Neutrophil (primary cell): ENCODE measurements around the gene MYL4.

Experiments used
- H3K27ac ChIP-seq: fragments of 200-600 bp; sonication (generic); 2 replicates; pipeline ENCODE4 v1.5.1; 2016; ENCODE audit warnings: mild to moderate bottlenecking, moderate library complexity
- H3K27me3 ChIP-seq: fragments of 200-600 bp; sonication (generic); 2 replicates; pipeline ENCODE4 v1.6.0; 2016; ENCODE audit warnings: mild to moderate bottlenecking
- H3K36me3 ChIP-seq: fragments of 200-600 bp; sonication (generic); 2 replicates; pipeline ENCODE4 v1.5.1; 2017
- H3K4me1 ChIP-seq, 2 experiments: fragments of 200-600 bp in 1 of 2; sonication (generic) in 1 of 2; 1 replicate in 1 of 2; 2 replicates in 1 of 2; pipeline versions ENCODE4 v1.5.1 to v1.6.1; 2013 to 2016; ENCODE audit warnings: low read depth in 1 of 2, low read length in 1 of 2, mild to moderate bottlenecking in 1 of 2, moderate library complexity in 1 of 2; ENCODE audit not compliant: control insufficient read depth in 1 of 2, insufficient read depth in 1 of 2
- H3K4me3 ChIP-seq, 2 experiments: fragments of 200-600 bp in 1 of 2; sonication (generic) in 1 of 2; 1 replicate in 1 of 2; 2 replicates in 1 of 2; pipeline ENCODE4 v1.5.1; 2013 to 2016; ENCODE audit warnings: low read depth in 1 of 2, low read length in 1 of 2, mild to moderate bottlenecking in 1 of 2, moderate library complexity in 1 of 2
- H3K9me3 ChIP-seq: fragments of 200-600 bp; sonication (generic); 2 replicates; pipeline ENCODE4 v1.5.1; 2016
- TF ChIP-seq, protein P1 (sequence below): fragments of 200-600 bp; sonication (generic); IDR thresholded peaks from 2 replicates; pipeline ENCODE4 v1.5.1; 2016; ENCODE audit warnings: antibody characterized with exemption

Gene MYL4

DNA sequence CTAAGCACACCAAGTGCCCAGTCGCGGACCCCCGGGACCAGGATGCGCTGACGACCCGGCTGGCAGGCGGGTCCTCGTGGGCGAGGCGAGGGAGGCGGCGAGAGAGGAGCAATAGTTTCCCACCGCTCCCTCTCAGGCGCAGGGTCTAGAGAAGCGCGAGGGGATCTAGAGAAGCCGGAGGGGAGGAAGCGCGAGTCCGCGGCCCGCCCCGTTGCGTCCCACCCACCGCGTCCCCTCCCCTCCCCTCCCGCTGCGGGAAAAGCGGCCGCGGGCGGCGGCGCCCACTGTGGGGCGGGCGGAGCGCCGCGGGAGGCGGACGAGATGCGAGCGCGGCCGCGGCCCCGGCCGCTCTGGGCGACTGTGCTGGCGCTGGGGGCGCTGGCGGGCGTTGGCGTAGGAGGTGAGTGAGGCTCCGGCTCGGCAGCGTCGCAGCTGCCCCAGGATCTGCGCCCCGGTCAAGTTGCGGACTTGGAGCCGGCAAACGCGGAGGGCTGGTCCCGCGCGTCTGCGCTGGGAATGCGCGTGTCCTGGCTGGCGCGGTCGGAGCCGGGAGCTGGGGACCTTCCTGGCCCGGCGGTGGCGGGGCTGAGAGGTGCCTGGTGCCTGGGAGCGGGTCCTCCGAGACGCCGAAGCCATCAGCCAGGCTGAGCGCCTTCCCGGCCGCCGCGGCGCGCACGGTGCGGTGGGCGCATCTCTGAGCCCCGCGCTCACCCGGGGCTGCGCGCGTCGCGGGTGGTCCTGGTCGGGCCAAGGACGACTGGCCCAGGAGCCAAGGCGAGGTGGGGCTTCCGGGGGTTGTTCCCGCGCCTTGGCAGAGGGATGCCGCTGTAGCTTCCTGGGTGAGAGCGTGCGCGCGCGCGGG lies 44.6 kb downstream of the MYL4 start, which contains the start of gene ITGB3:
Gene ITGB3 (plus strand): TSS at position 287 of the 862 bp plus-strand sequence. CDS start 35 bp downstream, at position 322.
- TF ChIP-seq, protein P1, sequence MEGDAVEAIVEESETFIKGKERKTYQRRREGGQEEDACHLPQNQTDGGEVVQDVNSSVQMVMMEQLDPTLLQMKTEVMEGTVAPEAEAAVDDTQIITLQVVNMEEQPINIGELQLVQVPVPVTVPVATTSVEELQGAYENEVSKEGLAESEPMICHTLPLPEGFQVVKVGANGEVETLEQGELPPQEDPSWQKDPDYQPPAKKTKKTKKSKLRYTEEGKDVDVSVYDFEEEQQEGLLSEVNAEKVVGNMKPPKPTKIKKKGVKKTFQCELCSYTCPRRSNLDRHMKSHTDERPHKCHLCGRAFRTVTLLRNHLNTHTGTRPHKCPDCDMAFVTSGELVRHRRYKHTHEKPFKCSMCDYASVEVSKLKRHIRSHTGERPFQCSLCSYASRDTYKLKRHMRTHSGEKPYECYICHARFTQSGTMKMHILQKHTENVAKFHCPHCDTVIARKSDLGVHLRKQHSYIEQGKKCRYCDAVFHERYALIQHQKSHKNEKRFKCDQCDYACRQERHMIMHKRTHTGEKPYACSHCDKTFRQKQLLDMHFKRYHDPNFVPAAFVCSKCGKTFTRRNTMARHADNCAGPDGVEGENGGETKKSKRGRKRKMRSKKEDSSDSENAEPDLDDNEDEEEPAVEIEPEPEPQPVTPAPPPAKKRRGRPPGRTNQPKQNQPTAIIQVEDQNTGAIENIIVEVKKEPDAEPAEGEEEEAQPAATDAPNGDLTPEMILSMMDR = no peak
- Histone ChIP-seq H3K9me3 (no peaks in the 10 kb centered on the region), H3K4me3 (no peak within 1 kb of the TSS), H3K27me3 (peaks cover 91% of the 10 kb centered on the region), H3K36me3 (no peaks in the 10 kb centered on the region), H3K4me1 (peaks cover 0 to 4% of the 10 kb centered on the region in 2 experiments), H3K27ac (no peak within 1 kb of the TSS)

DNA sequence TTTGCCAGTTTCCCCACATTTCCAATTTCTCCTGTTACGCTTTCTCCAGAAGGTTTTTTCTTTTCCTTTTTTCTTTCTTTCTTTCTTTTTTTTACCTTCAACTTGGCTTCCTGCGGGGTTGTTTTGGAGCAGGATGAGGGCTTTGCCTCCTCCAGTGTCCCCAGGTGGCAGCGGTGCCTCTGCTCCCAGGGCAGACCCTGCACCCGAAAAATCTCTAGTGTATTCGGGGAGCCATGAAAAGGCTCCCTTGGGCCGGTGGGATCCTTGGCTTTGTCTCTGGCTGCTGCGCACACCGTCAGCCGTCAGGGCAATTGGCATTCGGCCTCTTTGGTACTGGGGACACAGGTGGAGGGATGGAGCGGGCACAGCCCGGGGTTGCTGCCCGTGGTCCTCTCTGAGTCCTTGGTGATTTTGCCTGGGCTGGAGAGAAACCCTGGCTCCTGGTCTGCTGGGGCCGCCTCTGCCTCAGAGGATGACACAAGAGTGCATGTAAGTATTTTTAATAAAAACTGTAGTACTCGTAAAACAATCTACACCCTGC lies 45.3 kb downstream of the MYL4 start:
- H3K9me3 ChIP-seq = no peaks in the 10 kb centered on the region
- TF ChIP-seq, protein P1 = no peak
- no peaks in the 10 kb centered on the region for H3K36me3 ChIP-seq
- H3K4me1 ChIP-seq = peaks cover 0 to 4% of the 10 kb centered on the region in 2 experiments
- no peak overlapping the region for H3K4me3 ChIP-seq
- no peak overlapping the region for H3K27ac ChIP-seq
- H3K27me3 ChIP-seq = peaks cover 93% of the 10 kb centered on the region

DNA sequence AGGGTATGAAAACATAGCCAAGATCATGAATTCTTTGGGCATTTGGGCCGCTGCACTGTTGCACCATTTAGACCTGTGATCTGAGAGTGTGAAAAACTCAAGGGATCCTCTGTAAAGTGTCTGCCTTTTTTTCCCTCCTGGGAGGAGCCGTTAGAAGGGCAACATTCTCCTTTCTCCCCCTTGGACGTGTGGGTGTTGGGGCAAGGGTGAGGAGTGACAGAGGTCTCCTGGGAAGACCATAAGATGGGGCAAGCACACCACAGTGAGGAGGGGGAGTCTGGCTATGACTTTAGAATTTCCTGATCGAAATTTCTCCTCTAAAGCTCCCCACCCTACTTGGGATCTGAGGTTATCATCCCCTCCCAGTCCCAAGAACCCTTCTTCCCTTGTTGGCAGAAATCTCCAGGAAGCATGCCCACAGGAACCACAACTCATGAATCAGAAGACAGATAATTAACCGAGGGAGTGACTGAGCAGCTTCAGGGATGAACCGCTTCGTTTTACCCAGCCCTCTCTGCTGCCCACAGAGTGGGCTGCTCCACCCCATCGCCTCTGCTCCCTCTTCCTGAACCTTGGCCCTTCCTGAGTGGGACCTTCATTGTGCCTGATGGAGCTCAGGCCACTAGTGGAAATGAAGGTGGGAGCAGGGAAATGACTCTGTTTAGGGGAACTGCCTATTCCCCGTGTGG lies 48.6 kb downstream of the MYL4 start:
- TF ChIP-seq, protein P1 = no peak
- Histone ChIP-seq H3K4me1 (peaks cover 0 to 4% of the 10 kb centered on the region in 2 experiments), H3K9me3 (no peaks in the 10 kb centered on the region)

DNA sequence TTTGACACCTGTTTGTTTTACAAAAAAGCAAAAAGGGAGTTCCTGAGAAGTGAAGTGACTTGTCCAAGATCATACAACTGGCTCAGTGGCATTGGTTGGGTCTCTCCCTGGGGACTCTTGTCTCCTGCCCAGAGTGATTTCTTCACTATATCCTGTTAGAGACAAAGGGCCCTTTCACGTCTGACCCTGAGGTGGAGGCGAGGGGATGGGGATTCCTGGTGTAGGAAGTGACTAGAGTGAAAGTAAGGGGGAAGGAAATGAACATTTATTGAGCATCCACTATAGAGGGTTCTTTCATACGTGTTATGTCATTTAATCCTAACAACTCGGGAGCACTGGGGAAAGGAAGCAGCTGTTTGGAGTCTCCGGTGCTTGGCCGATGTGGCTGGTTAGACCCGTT lies 53.4 kb downstream of the MYL4 start:
- H3K27ac ChIP-seq = no peak overlapping the region

More for the DNA sequence above, 48.6 kb downstream of the MYL4 start:
- Histone ChIP-seq H3K27ac (no peak overlapping the region), H3K36me3 (no peaks in the 10 kb centered on the region), H3K27me3 (peaks cover 93% of the 10 kb centered on the region), H3K4me3 (no peak overlapping the region)

GRCh38 chr17:47264166-47264565 lies 55.0 kb downstream of the MYL4 start:
- peaks cover 34% of the 10 kb centered on the region for H3K27me3 ChIP-seq
- H3K27ac ChIP-seq = no peak overlapping the region
- H3K4me3 ChIP-seq = no peak overlapping the region
- no peaks in the 10 kb centered on the region for H3K4me1 ChIP-seq
- TF ChIP-seq, protein P1 = no peak
- H3K36me3 ChIP-seq = no peaks in the 10 kb centered on the region
- H3K9me3 ChIP-seq = no peaks in the 10 kb centered on the region

More for the DNA sequence above, 53.4 kb downstream of the MYL4 start:
- no peaks in the 10 kb centered on the region for H3K9me3 ChIP-seq
- H3K4me1 ChIP-seq = no peaks in the 10 kb centered on the region
- H3K36me3 ChIP-seq = no peaks in the 10 kb centered on the region
- peaks cover 49% of the 10 kb centered on the region for H3K27me3 ChIP-seq
- TF ChIP-seq, protein P1 = no peak
- H3K4me3 ChIP-seq = no peak overlapping the region
